SH-SY5Y (cell line): ENCODE data around the gene TGFBR3.

Experiments used
- GATA2 ChIP-seq: IDR thresholded peaks from 2 replicates; pipeline ENCODE4 v1.6.1; 2011; ENCODE audit warnings: mild to moderate bottlenecking, low read depth, low read length
- GATA3 ChIP-seq: IDR thresholded peaks from 2 replicates; pipeline ENCODE4 v1.6.1; 2011; ENCODE audit warnings: low read depth, mild to moderate bottlenecking, low read length, moderate library complexity

DNA sequence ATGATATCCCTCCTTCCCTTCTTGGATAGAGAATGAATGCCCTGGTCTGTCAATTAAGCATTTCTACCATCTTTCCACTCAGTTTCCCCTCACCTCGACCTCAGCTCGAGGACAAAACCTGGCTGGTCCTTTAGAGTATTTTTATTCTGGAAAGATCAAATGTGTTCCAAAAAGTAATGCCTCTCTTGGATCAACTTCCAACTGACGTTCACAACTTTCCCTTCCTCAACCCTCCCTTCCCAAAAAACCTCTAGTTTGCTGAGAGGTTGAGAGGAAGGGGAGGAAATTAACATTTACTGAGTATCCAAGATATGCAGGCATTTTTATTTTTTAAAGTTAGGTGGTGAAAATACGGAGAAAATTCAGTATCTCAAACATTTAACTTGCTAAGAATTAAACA lies 182.9 kb downstream of the TGFBR3 start:
- TF ChIP-seq GATA2 (no peak), GATA3 (no peak)
